H1 (cell line): ENCODE measurements around the gene NEK9. TPM values are rescaled to one million over a fixed set of nuclear protein-coding genes. Genes with fewer than 3 reads are reported as not detected.

ENCODE experiments used
- ATF3 ChIP-seq: IDR thresholded peaks from 2 replicates; pipeline ENCODE4 v1.6.1; 2011; ENCODE audit warnings: low read depth, mild to moderate bottlenecking, low read length; ENCODE audit not compliant: insufficient read depth
- NRF1 ChIP-seq: IDR thresholded peaks from 2 replicates; pipeline ENCODE4 v1.6.1; 2011; ENCODE audit warnings: mild to moderate bottlenecking, low read depth, low read length, improper control_type of control experiment
- RAD21 ChIP-seq, 2 experiments: IDR thresholded peaks in 1 of 2; conservative IDR thresholded peaks in 1 of 2; 2 replicates each; pipeline ENCODE4 v1.6.1; 2011; ENCODE audit warnings: low read depth in 2 of 2, low read length in 2 of 2, improper control_type of control experiment in 1 of 2, inconsistent platforms in 1 of 2, mild to moderate bottlenecking in 1 of 2, moderate library complexity in 1 of 2
- RNF2 ChIP-seq: fragments of 200-900, 300-1000 bp; sonication (generic); IDR thresholded peaks from 2 replicates; pipeline ENCODE4 v1.7.1; 2016; ENCODE audit warnings: borderline replicate concordance, low read depth, mild to moderate bottlenecking, antibody characterized with exemption, low read length; ENCODE audit not compliant: poor library complexity, severe bottlenecking; ENCODE audit errors: missing control alignments
- SIN3A ChIP-seq, 2 experiments: IDR thresholded peaks in 1 of 2; conservative IDR thresholded peaks in 1 of 2; 2 replicates each; pipeline ENCODE4 v1.6.1; 2011 to 2012; ENCODE audit warnings: low read length in 2 of 2, improper control_type of control experiment in 1 of 2, low read depth in 1 of 2, mild to moderate bottlenecking in 1 of 2
- TEAD4 ChIP-seq: IDR thresholded peaks from 2 replicates; pipeline ENCODE4 v1.6.1; 2012; ENCODE audit warnings: low read depth, low read length, inconsistent platforms, mixed read lengths
- polyA plus RNA-seq, 7 experiments: library from polyadenylated mRNA; depleted of rRNA in 3 of 7; stranded (reverse) in 5 of 7; unstranded in 2 of 7; fragments of >200 nt in 5 of 7; fragments of 200-250 nt in 2 of 7; gene quantifications; 1 replicate in 5 of 7; 2 replicates in 1 of 7; 4 replicates in 1 of 7; pipeline versions ENCODE4 v1.2.1 to v1.2.3, GENCODE V29; 2011 to 2013; ENCODE audit warnings: missing spikeins in 2 of 7, mixed read lengths in 2 of 7
- total RNA-seq: library from RNA; stranded (reverse); fragmentation: NEBNext Ultra II Directional; extraction: Animal tissue kit (Norgen Biotek cat#: 25700); gene quantifications from 2 replicates; pipeline ENCODE4 v1.2.1, GENCODE V29; 2021

NEK9 gene
- total and polyA plus RNA-seq, 2 of the 8 experiments (the other 6 are each of a cell fraction or from before 2014, with no cell fraction given): 16.0 to 43.6 TPM

GRCh38 chr14:75051556-75051899 lies 75.3 kb downstream of the NEK9 start (continued):
- no peak for TF ChIP-seq SIN3A (conservative IDR thresholded peaks at IDR 0.05 in 1 of 2, IDR thresholded peaks at IDR 0.05 in 1 of 2; ENCODE audit: low read depth in 1 of 2, low read length in 2 of 2)
- no peak for TF ChIP-seq NRF1
- no peak for TF ChIP-seq RNF2
- TF ChIP-seq RAD21 (IDR thresholded peaks at IDR 0.05 in 1 of 2, conservative IDR thresholded peaks at IDR 0.05 in 1 of 2; ENCODE audit: low read depth in 2 of 2, low read length in 2 of 2): no peak
- no peak for TF ChIP-seq ATF3
- no peak for TF ChIP-seq TEAD4
